ENCODE measurements around the gene RNF7.

RNF7 gene

DNA sequence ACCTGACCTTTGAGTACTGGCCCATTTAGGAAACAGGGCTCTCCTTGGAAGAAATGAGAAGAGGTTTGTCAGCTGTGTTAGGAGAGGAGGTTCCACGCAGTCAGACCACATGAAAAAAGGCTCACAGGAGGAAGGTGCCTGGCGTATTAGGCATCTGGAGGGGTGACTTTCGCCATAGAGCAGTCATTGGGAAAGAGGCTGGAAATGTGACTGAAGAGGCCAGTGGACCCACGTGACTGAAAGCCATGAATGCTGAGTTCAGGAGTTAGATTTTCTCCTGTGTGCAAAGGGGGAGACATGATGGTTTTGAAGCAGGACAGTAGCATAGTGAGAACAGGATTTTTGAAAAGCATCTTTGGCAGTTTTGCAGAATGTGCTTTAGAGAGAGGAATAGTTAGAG lies 29.7 kb upstream of the RNF7 start:
- TF ChIP-seq, protein P1, sequence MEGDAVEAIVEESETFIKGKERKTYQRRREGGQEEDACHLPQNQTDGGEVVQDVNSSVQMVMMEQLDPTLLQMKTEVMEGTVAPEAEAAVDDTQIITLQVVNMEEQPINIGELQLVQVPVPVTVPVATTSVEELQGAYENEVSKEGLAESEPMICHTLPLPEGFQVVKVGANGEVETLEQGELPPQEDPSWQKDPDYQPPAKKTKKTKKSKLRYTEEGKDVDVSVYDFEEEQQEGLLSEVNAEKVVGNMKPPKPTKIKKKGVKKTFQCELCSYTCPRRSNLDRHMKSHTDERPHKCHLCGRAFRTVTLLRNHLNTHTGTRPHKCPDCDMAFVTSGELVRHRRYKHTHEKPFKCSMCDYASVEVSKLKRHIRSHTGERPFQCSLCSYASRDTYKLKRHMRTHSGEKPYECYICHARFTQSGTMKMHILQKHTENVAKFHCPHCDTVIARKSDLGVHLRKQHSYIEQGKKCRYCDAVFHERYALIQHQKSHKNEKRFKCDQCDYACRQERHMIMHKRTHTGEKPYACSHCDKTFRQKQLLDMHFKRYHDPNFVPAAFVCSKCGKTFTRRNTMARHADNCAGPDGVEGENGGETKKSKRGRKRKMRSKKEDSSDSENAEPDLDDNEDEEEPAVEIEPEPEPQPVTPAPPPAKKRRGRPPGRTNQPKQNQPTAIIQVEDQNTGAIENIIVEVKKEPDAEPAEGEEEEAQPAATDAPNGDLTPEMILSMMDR (IDR thresholded peaks at IDR 0.05; ENCODE audit: low read depth, low read length): no peak
- no peak for DNase-seq (ENCODE audit: low read depth in 2 of 2)

DNA sequence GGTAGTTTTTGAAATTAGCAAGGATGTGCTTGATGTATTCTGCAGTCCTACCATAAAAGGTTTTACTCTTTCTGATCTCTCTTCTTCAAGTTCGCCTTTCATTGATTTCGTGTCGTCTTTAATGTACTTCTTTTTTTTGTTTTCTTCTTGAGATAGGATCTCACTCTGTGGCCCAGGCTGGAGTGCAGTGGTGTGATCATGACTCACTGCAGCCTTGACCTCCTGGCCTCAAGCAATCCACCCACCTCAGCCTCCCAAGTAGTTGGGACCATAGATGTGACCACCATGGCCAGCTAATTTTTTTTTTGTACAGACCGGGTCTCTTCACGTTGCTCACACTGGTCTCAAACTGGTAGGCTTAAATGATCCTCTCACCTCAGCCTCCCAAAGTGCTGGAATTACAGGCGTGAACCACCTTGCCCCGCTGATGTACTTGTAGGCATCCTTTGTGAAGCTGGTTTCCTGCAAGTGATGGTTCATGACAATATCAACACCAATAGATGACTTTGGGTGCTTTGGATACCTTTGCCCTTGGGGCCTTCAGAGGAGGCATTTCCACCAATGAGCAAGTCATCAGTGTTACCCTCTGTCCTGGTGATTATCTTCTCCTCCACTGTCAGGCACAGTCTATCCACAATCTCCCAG lies 28.9 kb upstream of the RNF7 start:
- DNase-seq (ENCODE audit: low read depth in 2 of 2): no peak
- TF ChIP-seq, protein P1 (IDR thresholded peaks at IDR 0.05; ENCODE audit: low read depth, low read length): no peak
- H3K4me3 ChIP-seq (replicated peaks in 1 of 2; ENCODE audit: low read depth in 2 of 2, low read length in 2 of 2): no peak overlapping the region

More for the DNA sequence above, 29.7 kb upstream of the RNF7 start:
- H3K4me3 ChIP-seq (replicated peaks in 1 of 2; ENCODE audit: low read depth in 2 of 2, low read length in 2 of 2): no peak overlapping the region

DNA sequence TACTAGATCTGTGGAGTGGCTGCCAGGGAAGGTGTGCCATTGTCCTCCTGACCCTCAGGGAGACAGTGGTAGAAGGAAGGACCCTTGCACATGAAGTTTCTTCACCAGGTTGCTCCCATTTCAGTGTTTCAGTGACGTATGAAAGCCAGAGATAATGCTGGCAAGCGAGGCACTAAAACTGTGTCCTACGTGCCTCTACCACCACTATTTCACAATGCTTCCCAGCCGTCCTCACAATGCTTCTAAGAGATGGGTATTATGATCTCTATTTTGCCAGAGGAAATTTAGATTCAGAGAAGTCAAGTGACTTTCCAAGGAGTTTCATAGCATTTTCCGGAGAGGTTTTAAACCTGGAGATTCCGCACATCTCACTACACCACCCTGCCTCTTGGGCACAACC lies 28.0 kb upstream of the RNF7 start:
- DNase-seq (ENCODE audit: low read depth in 2 of 2): no peak
- no peak overlapping the region for H3K4me3 ChIP-seq (replicated peaks in 1 of 2; ENCODE audit: low read depth in 2 of 2, low read length in 2 of 2)
- TF ChIP-seq, protein P1 (IDR thresholded peaks at IDR 0.05; ENCODE audit: low read depth, low read length): no peak

DNA sequence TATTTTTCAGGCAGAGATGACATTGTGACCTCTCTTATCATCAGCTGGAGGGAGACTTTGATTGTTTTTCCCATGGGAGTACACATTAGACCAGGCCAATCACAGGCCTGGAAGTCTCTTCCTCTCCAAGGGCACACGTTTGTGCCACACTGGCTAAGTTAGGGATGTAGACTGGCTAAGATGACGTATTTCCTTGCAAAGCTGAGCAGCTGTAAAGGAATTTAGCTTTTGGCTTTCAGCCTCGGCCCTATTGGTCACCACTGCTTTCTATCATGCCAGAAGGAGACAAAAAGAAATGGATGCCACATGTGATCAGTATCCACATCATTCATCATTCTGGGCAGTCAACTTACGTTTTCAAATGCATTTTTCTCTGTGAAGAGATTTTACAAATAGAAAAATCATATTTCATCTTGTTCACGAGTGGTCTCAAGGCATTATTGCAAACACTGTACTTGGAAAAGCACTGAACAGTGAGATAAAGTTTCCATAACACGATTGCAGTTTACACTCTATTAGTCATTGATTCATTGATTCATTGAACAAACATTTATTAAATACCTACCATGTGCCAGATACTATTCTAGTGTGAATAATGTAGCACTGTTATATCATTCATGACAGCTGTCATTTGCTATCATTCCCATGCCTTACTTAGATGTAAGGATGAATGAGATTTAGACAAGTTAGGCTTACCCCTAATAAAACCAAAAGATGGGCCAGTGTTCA lies 27.0 kb upstream of the RNF7 start:
- TF ChIP-seq, protein P1 (IDR thresholded peaks at IDR 0.05; ENCODE audit: low read depth, low read length): no peak
- peak; percentile 88 to 96 for DNase-seq (ENCODE audit: low read depth in 2 of 2)
- H3K4me3 ChIP-seq (replicated peaks in 1 of 2; ENCODE audit: low read depth in 2 of 2, low read length in 2 of 2): no peak overlapping the region

DNA sequence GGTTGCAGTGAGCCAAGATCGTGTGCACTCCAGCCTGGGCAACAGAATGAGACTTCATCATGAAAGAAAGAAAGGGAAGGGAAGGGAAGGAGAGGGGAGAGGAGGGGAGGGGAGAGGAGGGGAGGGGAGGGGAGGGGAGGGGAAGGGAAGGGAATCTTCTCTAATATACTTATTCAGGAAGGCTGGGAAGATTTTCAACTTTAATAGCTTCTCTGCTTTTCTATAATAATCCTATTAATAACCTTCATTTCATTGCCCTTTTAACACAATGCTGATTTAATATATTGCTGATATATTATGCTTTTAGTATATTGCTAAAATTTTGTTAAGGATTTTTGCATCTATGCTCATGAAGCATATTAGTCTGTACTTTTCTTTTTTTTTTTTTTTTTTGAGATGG lies 23.4 kb upstream of the RNF7 start:
- TF ChIP-seq, protein P1 (IDR thresholded peaks at IDR 0.05; ENCODE audit: low read depth, low read length): no peak
- DNase-seq (ENCODE audit: low read depth in 2 of 2): no peak

DNA sequence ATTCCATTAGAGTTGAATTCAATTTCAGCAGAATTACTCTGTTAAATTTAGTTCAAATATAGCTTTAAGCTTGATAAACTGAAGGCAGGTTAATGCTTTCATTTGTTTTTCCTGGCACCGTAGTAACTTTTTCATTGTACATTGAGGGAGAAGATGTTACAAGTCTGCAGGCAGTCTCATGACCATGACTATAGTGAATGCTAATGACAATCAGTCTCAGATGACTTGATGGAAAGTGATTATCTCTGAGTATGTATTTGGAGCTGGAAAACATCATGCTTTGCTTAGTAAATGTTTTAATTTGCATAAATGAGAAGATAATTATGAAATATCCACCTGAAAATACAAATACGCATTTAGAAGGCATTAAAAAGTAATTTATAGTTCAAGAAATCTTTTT lies 16.0 kb upstream of the RNF7 start:
- H3K4me3 ChIP-seq (replicated peaks in 1 of 2; ENCODE audit: low read depth in 2 of 2, low read length in 2 of 2): no peak overlapping the region
- DNase-seq (ENCODE audit: low read depth in 2 of 2): no peak
- TF ChIP-seq, protein P1 (IDR thresholded peaks at IDR 0.05; ENCODE audit: low read depth, low read length): no peak

More for the DNA sequence above, 23.4 kb upstream of the RNF7 start:
- no peak overlapping the region for H3K4me3 ChIP-seq (replicated peaks in 1 of 2; ENCODE audit: low read depth in 2 of 2, low read length in 2 of 2)

Data from cardiac fibroblast (primary cell).